Fibroblast of skin of left quadriceps (primary cell): Measurements from ENCODE around the gene TTC21B.
"Not testable (repeated sequence)": the region's sequence is repeated elsewhere in the genome, so short reads cannot be mapped to it uniquely, and the experiment has no call there.

ENCODE experiments used
- DNase-seq, 2 experiments: peaks; one replicate each; pipeline ENCODE4 v3.0.0-alpha.2; 2013; ENCODE audit warnings: low read depth in 2 of 2

Gene TTC21B

GRCh38 chr2:165886487-165887146, 67.0 kb downstream of the TTC21B start:
- DNase-seq, result no peak

GRCh38 chr2:165877565-165878550, 75.7 kb downstream of the TTC21B start:
- DNase-seq, result no peak

DNA sequence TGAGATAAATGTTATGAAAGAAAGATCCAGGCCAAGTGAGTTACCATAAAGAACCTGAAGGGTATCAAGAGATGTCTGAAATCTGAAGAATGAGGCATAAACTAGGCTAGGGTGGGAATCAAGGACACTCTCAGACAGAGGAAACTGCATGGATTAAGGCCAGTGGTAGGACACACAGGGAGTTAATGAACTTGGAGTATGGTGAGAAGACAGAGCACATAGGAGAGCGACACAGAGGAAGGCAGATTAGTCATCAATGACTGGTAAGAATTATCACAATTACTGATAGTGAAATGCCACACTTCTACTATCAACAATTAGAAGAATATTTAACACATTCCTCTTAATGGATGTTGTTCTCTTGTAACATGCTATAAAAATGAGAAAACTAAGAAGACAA, 76.9 kb downstream of the TTC21B start:
- DNase-seq, result no peak

DNA sequence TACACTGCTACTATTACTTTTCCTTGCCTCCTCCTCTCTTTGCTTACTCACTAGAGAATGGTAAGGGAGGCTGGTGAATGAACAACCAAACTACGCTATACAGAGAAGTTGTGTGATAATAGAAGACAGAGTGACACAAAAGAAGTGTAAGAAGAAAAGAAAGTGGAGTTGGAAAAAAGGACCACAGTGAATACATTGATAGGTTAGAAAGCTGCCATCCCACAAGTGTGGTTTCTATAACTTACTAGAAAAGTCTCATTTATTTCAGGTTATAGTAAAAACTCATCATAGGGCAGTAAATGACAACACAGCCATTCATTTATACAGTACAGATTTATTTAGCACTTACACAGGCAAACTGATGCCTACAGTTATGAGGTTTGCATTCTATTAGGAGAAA, 77.3 kb downstream of the TTC21B start:
- no peak for DNase-seq

DNA sequence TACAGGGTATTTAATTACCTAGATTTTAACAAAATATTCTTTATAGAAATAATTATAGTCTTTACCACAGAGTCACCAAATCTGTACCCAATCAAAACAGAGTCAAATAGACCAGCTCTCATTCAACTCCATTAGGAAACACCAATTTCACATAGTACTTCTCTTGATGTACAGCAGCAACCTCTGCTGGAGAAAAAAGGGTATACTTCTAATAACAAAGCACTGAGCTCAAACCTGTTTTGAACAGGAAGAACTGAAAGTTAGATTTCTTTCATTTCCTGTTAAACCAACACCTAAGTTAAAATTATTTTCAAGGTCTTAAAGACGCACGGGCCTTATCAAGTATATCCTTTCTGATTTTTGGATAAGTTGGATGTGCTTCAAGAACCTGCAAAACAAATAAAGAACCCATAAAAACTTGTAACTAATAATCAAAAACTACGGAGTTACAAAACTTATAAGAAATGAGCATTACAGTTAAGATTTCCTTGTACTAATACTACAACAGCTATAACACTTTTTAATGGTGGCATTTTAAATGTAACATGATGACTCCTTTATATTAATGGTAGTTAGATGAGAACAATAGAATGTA, 79.0 kb downstream of the TTC21B start:
- peak; percentile 31 to 36 for DNase-seq

GRCh38 chr2:165872101-165872791, 81.3 kb downstream of the TTC21B start:
- no peak for DNase-seq

DNA sequence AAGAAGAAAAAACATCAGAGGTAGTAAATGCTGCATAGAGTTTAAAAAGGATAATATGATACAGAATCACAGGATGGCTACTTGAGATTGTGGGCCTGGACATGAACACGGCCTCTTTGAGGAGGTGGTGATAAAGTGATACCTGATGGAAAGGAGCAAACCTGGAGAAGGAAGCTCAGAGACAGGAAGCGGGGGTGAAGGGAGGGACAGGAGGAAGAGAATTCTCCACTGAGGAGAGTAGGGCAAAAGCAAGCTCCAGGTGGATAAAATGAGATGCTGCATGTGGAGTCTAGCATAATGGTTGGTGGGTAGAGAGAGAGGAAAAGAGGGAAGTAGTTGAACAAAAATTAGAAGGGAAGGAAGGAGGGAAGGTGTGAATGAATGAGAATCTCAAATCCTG, 82.6 kb downstream of the TTC21B start:
- no peak for DNase-seq

GRCh38 chr2:165870346-165870745, 83.2 kb downstream of the TTC21B start:
- DNase-seq, result no peak

DNA sequence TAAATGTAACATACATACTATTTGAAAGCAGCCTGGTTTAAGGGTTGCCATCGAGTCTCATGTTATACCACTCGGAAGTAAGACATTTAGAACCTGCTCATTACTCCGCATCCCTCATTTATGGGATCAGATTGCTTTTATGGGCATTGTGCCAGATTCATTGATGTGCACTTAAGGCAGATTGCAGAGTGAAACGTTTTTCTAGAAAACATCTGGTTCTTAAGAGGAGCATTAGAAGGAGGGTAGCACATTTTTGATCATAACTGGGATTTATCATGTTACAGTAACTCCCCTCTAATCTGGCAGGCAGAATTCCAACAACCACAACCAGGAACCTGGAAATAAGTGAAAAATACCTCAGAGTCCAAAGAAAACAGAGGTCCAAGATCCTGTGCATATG, 85.4 kb downstream of the TTC21B start:
- DNase-seq, result peak; percentile 31 to 36

GRCh38 chr2:165864296-165864695, 89.3 kb downstream of the TTC21B start:
- DNase-seq, result no peak

- no peak for DNase-seq
Observed at GRCh38 chr2:165863810-165864261, 89.7 kb downstream of the TTC21B start.

- DNase-seq, result not testable (repeated sequence)
Observed at GRCh38 chr2:165861083-165861482, 92.5 kb downstream of the TTC21B start.

- not testable (repeated sequence) for DNase-seq
Observed at GRCh38 chr2:165859723-165860122, 93.9 kb downstream of the TTC21B start.

DNA sequence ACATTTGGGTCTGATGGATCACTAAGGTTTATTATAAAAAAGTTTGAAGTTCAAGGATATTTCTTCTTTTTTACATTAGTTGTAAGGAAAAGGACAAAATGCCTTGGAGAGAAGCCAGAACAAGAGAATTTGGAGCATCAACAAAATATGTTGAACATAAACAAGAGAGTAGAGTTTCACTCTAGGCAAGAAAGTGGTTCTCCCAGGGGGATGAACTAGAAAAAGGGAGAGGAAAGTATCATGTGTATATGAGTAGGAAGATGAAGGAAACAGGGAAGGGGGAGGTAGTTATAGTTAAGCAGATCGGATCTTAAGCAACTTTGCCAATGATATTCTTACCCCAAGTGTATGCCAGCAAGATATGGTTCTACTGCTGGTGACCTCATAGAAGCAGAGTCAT, 95.7 kb downstream of the TTC21B start:
- DNase-seq, result no peak

DNA sequence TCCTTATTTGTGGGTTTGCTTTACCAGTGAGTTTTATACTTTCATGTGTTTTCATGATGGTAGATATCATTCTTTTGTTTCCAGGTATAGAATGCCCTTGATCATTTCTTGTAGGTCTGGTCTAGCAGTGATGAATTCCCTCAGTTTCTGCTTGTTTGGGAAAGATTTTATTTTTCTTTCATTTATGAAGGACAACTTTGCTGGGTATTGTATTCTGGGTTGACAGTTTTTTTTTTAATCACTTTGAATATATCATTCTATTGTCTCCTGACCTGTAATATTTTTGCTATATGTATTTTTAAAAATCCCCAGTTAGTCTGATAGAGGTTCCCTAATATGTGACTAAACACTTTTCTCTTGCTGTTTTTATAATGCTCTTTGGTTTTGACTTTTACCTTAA, 101.2 kb downstream of the TTC21B start:
- DNase-seq, result no peak

DNA sequence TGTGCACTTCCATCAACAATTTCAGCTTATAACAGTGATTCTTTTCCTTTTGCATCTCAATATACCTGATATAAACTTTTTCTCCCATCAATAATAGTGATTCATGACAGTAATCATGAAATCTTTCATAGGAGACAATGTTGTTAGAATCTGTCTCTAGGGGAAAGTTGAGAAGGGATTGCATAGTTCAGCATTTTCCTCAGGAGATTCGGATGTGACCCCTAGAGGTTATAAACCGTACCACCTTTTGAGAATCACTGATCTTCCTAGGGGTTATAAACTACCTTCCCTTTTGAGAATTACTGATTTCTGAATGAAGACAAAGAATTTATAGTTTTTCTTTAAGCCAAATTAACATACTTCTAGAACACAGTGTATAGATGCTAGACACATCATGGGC, 106.6 kb downstream of the TTC21B start:
- no peak for DNase-seq

GRCh38 chr2:165846056-165846455, 107.5 kb downstream of the TTC21B start:
- no peak for DNase-seq

- DNase-seq, result no peak
Observed at GRCh38 chr2:165844216-165844615, 109.4 kb downstream of the TTC21B start.

GRCh38 chr2:165843351-165843750, 110.2 kb downstream of the TTC21B start:
- DNase-seq, result no peak

DNA sequence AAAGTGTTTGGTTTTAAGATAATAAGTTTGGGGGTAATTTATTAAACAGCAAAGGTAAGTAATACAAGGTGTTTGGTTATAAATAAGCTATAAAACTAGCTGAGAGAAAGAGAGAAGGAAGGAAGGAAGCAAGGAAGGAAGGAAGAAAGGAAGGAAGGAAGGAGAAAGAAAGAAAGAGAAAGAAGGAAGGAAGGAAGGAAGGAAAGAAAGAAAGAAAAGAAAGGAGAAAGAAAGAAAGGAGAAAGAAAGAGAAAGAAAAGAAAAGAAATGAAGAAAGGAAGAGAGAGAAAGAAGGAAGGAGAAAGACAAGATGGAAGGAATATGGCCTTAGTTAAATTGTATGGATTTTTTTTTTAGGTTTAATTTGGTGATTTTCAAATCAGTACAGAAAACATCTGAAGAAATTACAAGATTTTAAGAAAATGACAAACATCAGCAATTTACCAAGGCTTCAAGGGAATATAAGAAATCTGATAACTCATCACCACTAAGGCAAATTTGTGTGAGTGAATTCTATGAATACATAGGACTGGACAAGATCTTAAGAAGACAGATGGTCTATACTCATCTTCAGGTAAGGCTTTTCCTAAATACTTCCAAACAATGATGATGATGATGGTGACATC, 113.1 kb downstream of the TTC21B start:
- no peak for DNase-seq

DNA sequence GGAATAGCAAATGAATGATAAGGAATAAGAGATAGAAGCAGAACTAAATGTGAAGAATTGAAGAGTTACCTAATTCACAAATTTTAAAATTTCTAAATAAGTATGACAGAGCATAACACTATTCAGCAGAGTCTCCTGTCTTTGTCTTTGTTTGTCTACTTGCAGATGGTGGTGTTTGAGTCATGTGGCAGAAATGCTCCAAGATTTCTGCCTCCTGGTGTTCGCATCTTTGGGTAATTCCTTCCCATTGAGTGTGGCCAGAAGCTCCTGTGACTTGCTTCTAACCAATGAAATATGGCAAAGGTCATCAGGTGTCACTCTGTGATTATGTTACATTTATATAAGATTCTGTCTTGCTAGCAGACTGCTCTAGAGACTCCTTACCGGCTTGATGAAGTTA, 114.0 kb downstream of the TTC21B start:
- DNase-seq, result no peak
